ENCODE measurements around the gene QRFP.

Gene QRFP

GRCh38 chr9:130933114-130934046 lies 36.8 kb upstream of the QRFP start:
- DNase-seq = no peak

GRCh38 chr9:130932255-130933079 lies 35.9 kb upstream of the QRFP start:
- peak; percentile 33 for DNase-seq

- no peak for DNase-seq
These were observed 35.1 kb upstream of the QRFP start for GRCh38 chr9:130931508-130932254.

GRCh38 chr9:130930804-130931349 lies 34.3 kb upstream of the QRFP start:
- DNase-seq = no peak

GRCh38 chr9:130930132-130930803 lies 33.7 kb upstream of the QRFP start:
- no peak for DNase-seq

GRCh38 chr9:130929571-130930038 lies 33.0 kb upstream of the QRFP start:
- DNase-seq = no peak

GRCh38 chr9:130927995-130928900 lies 31.6 kb upstream of the QRFP start:
- DNase-seq = peak; percentile 38

- DNase-seq = no peak
These were observed 30.7 kb upstream of the QRFP start for GRCh38 chr9:130927338-130927737.

- no peak for DNase-seq
These were observed 28.6 kb upstream of the QRFP start for GRCh38 chr9:130925050-130925678.

- DNase-seq = no peak
These were observed 27.8 kb upstream of the QRFP start for GRCh38 chr9:130924448-130924788.

- DNase-seq = no peak
These were observed 27.2 kb upstream of the QRFP start for GRCh38 chr9:130923611-130924447.

GRCh38 chr9:130922893-130923610 lies 26.4 kb upstream of the QRFP start:
- no peak for DNase-seq

GRCh38 chr9:130921989-130922892 lies 25.6 kb upstream of the QRFP start:
- DNase-seq = no peak

- DNase-seq = no peak
These were observed 24.8 kb upstream of the QRFP start for GRCh38 chr9:130921300-130921988.

- DNase-seq = no peak
These were observed 24.2 kb upstream of the QRFP start for GRCh38 chr9:130920762-130921299.

- DNase-seq = no peak
These were observed 23.6 kb upstream of the QRFP start for GRCh38 chr9:130920233-130920632.
